ENCODE data around the gene RELA.

DNA sequence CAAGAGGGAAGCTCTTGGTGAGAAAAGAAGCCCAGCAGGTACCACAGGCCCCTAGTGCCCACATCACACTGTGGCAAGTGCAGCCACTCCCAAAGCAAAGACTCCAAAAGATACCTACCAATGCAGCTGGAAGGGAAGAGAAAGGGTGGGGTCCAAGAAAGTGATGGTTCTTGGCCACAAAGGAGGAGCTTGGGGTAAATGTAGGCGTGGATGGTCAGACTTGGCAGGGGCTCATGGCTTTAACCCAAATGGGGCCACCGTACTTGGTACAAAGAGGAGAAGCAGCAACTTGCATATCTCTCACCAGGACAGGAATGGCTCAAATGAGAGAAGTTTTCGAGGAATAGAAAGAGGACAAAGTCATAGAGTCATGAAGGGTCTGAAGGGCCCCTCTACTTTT is 53.5 kb downstream of the RELA start:
- TF ChIP-seq MXI1 (IDR thresholded peaks at IDR 0.05; ENCODE audit: low read depth, low read length) (no peak), CTCF (IDR thresholded peaks at IDR 0.05) (no peak), RCOR1 (IDR thresholded peaks at IDR 0.05; ENCODE audit: low read length) (no peak), GABPA (IDR thresholded peaks at IDR 0.05; ENCODE audit: low read depth) (no peak), GATA2 (CRISPR knock-in tag; IDR thresholded peaks at IDR 0.05) (no peak), EP300 (IDR thresholded peaks at IDR 0.05; ENCODE audit: borderline replicate concordance in 1 of 2, low read depth in 1 of 2, low read length in 1 of 2) (no peak), USF1 (IDR thresholded peaks at IDR 0.05; ENCODE audit: borderline replicate concordance, low read depth) (no peak), NRF1 (IDR thresholded peaks at IDR 0.05; ENCODE audit: low read depth, low read length) (no peak), JUND (IDR thresholded peaks at IDR 0.05) (no peak)
- TF ChIP-seq, protein P1, sequence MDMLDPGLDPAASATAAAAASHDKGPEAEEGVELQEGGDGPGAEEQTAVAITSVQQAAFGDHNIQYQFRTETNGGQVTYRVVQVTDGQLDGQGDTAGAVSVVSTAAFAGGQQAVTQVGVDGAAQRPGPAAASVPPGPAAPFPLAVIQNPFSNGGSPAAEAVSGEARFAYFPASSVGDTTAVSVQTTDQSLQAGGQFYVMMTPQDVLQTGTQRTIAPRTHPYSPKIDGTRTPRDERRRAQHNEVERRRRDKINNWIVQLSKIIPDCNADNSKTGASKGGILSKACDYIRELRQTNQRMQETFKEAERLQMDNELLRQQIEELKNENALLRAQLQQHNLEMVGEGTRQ (IDR thresholded peaks at IDR 0.05; ENCODE audit: borderline replicate concordance, low read depth, low read length), result no peak
